WTC11 (cell line): ENCODE data around the gene ARHGAP15. TPM values are rescaled to one million over a fixed set of nuclear protein-coding genes. Genes with fewer than 3 reads are reported as not detected.

Experiments used
- ATAC-seq: fragments of 200-7000 bp; cut with Tn5 transposase; 2 replicates; pipeline ENCODE4 v1.10.0; 2021; ENCODE audit warnings: mild to moderate bottlenecking, moderate library complexity
- CTCF ChIA-PET: fragments of 300-600 bp; sonication (Branson Sonifier 250); formaldehyde crosslinking; loops from one replicate; lab custom pipeline; 2021; ENCODE audit warnings: antibody characterized with exemption; lab: Charles Lee
- POLR2A ChIA-PET: fragments of 350-600 bp; sonication (Branson Sonifier 250); formaldehyde crosslinking; loops from one replicate; lab custom pipeline; 2021; ENCODE audit warnings: antibody characterized with exemption; lab: Charles Lee
- DNase-seq: peaks from one replicate; pipeline ENCODE4 v3.0.0; 2021; ENCODE audit warnings: low spot score
- H3K27ac Mint-ChIP-seq: 2 replicates; pipeline ENCODE4 v1.8.0; 2021; ENCODE audit warnings: mixed read lengths
- H3K27me3 Mint-ChIP-seq: 2 replicates; pipeline ENCODE4 v1.8.0; 2021; ENCODE audit warnings: low read depth, mild to moderate bottlenecking, moderate library complexity, mixed read lengths
- H3K36me3 Mint-ChIP-seq: 2 replicates; pipeline ENCODE4 v1.8.0; 2021; ENCODE audit warnings: mixed read lengths
- H3K4me1 Mint-ChIP-seq: 2 replicates; pipeline ENCODE4 v1.8.0; 2022; ENCODE audit warnings: mixed read lengths
- H3K4me3 Mint-ChIP-seq: 2 replicates; pipeline ENCODE4 v1.8.0; 2021; ENCODE audit warnings: mild to moderate bottlenecking, moderate library complexity, mixed read lengths
- H3K9me3 Mint-ChIP-seq: 2 replicates; pipeline ENCODE4 v1.8.0; 2021; ENCODE audit warnings: mixed read lengths
- ATF1 ChIP-seq: sonication (generic); formaldehyde crosslinking; IDR thresholded peaks from 2 replicates; pipeline ENCODE4 v1.8.1; 2023; ENCODE audit warnings: mild to moderate bottlenecking, moderate library complexity, missing genetic modification reagents
- CREB1 ChIP-seq: sonication (generic); formaldehyde crosslinking; IDR thresholded peaks from 2 replicates; pipeline ENCODE4 v1.8.0; 2023; ENCODE audit warnings: mild to moderate bottlenecking, missing genetic modification reagents
- MXD4 ChIP-seq: fragments of 250-450 bp; sonication (Bioruptor Pico); IDR thresholded peaks from 2 replicates; pipeline ENCODE4 v1.8.0; 2021; ENCODE audit warnings: mild to moderate bottlenecking, moderate library complexity, borderline replicate concordance
- MYBL2 ChIP-seq: sonication (generic); formaldehyde crosslinking; IDR thresholded peaks from 2 replicates; pipeline ENCODE4 v1.8.1; 2023; ENCODE audit warnings: mild to moderate bottlenecking, moderate library complexity, missing genetic modification reagents
- NFE2L1 ChIP-seq: sonication (generic); formaldehyde crosslinking; IDR thresholded peaks from 2 replicates; pipeline ENCODE4 v1.8.1; 2023; ENCODE audit warnings: missing genetic modification reagents
- NR3C1 ChIP-seq: sonication (generic); formaldehyde crosslinking; conservative IDR thresholded peaks from 2 replicates; pipeline ENCODE4 v1.8.1; 2023; ENCODE audit warnings: low read depth, mild to moderate bottlenecking, missing genetic modification reagents
- SMAD3 ChIP-seq: sonication (generic); formaldehyde crosslinking; IDR thresholded peaks from 2 replicates; pipeline ENCODE4 v1.8.0; 2022; ENCODE audit warnings: missing genetic modification reagents, mild to moderate bottlenecking, borderline replicate concordance
- TEAD1 ChIP-seq: sonication (generic); formaldehyde crosslinking; IDR thresholded peaks from 2 replicates; pipeline ENCODE4 v1.8.0; 2022; ENCODE audit warnings: mild to moderate bottlenecking, missing genetic modification reagents
- ZNF138 ChIP-seq: sonication (generic); formaldehyde crosslinking; conservative IDR thresholded peaks from 2 replicates; pipeline ENCODE4 v1.8.1; 2022; ENCODE audit warnings: mild to moderate bottlenecking, moderate library complexity, missing genetic modification reagents
- ZNF396 ChIP-seq: fragments of 250-450 bp; sonication (Bioruptor Pico); IDR thresholded peaks from 2 replicates; pipeline ENCODE4 v1.8.0; 2021; ENCODE audit warnings: mild to moderate bottlenecking, moderate library complexity, borderline replicate concordance
- ZNF416 ChIP-seq: fragments of 250-450 bp; sonication (Bioruptor Pico); IDR thresholded peaks from 2 replicates; pipeline ENCODE4 v1.9.0; 2021; ENCODE audit warnings: mild to moderate bottlenecking, inconsistent platforms
- total RNA-seq: library from RNA; stranded (reverse); gene quantifications from 3 replicates; pipeline ENCODE4 v1.2.3, GENCODE V29; 2021
- TF ChIP-seq, protein P1 (sequence below): sonication (generic); formaldehyde crosslinking; conservative IDR thresholded peaks from 2 replicates; pipeline ENCODE4 v1.8.1; 2023; ENCODE audit warnings: mild to moderate bottlenecking, low read depth, missing genetic modification reagents, moderate library complexity
- TF ChIP-seq, protein P2 (sequence below): sonication (generic); formaldehyde crosslinking; IDR thresholded peaks from 2 replicates; pipeline ENCODE4 v1.8.1; 2022; ENCODE audit warnings: low read depth, missing genetic modification reagents, borderline replicate concordance
- TF ChIP-seq, protein P3 (sequence below): fragments of 250-450 bp; sonication (Bioruptor Pico); IDR thresholded peaks from 2 replicates; pipeline ENCODE4 v1.9.0; 2021; ENCODE audit warnings: mild to moderate bottlenecking
- TF ChIP-seq, protein P4 (sequence below): sonication (generic); formaldehyde crosslinking; IDR thresholded peaks from 2 replicates; pipeline ENCODE4 v1.8.1; 2023; ENCODE audit warnings: mild to moderate bottlenecking, missing genetic modification reagents, moderate library complexity
- TF ChIP-seq, protein P5 (sequence below): sonication (generic); formaldehyde crosslinking; IDR thresholded peaks from 2 replicates; pipeline ENCODE4 v1.8.1; 2023; ENCODE audit warnings: mild to moderate bottlenecking, moderate library complexity, missing genetic modification reagents
- TF ChIP-seq, protein P6 (sequence below): fragments of 250-450 bp; sonication (Bioruptor Pico); IDR thresholded peaks from 2 replicates; pipeline ENCODE4 v1.8.0; 2021; ENCODE audit warnings: mild to moderate bottlenecking
- TF ChIP-seq, protein P7 (sequence below): sonication (generic); formaldehyde crosslinking; IDR thresholded peaks from 2 replicates; pipeline ENCODE4 v1.8.0; 2022; ENCODE audit warnings: mild to moderate bottlenecking, missing genetic modification reagents

ARHGAP15 gene
- total RNA-seq, 1 experiment from 2014 or later, result 0.28 TPM

DNA sequence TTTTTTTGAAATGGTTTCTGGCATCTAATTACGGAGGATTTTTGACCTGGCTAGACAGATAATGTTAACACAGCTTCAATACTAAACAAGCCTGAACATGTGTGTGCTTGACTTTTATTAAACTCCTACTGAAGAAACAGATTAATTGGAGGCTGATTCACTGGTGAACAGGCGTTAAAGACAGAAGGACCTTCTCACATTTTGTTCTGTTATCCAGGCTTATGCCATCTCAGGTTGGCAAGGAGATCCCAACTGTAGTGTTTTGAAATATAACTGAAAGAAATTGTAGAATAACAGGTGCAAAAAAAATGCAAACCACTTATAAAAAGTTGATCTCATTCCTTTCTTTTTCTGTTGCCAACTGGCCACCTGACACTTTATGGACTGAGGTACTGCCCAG lies 269.6 kb downstream of the ARHGAP15 start:
- no peak for DNase-seq
- ChIA-PET CTCF (no interaction called here), POLR2A (no interaction called here)
- no peaks in the 10 kb centered on the region for H3K9me3 Mint-ChIP-seq
- TF ChIP-seq ZNF138 (CRISPR knock-in tag), result no peak
- no peak for TF ChIP-seq NFE2L1 (CRISPR knock-in tag)
- TF ChIP-seq NR3C1 (CRISPR knock-in tag), result no peak
- TF ChIP-seq, protein P1, sequence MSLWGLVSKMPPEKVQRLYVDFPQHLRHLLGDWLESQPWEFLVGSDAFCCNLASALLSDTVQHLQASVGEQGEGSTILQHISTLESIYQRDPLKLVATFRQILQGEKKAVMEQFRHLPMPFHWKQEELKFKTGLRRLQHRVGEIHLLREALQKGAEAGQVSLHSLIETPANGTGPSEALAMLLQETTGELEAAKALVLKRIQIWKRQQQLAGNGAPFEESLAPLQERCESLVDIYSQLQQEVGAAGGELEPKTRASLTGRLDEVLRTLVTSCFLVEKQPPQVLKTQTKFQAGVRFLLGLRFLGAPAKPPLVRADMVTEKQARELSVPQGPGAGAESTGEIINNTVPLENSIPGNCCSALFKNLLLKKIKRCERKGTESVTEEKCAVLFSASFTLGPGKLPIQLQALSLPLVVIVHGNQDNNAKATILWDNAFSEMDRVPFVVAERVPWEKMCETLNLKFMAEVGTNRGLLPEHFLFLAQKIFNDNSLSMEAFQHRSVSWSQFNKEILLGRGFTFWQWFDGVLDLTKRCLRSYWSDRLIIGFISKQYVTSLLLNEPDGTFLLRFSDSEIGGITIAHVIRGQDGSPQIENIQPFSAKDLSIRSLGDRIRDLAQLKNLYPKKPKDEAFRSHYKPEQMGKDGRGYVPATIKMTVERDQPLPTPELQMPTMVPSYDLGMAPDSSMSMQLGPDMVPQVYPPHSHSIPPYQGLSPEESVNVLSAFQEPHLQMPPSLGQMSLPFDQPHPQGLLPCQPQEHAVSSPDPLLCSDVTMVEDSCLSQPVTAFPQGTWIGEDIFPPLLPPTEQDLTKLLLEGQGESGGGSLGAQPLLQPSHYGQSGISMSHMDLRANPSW (CRISPR knock-in tag), result no peak
- TF ChIP-seq TEAD1, result no peak
- TF ChIP-seq, protein P2, sequence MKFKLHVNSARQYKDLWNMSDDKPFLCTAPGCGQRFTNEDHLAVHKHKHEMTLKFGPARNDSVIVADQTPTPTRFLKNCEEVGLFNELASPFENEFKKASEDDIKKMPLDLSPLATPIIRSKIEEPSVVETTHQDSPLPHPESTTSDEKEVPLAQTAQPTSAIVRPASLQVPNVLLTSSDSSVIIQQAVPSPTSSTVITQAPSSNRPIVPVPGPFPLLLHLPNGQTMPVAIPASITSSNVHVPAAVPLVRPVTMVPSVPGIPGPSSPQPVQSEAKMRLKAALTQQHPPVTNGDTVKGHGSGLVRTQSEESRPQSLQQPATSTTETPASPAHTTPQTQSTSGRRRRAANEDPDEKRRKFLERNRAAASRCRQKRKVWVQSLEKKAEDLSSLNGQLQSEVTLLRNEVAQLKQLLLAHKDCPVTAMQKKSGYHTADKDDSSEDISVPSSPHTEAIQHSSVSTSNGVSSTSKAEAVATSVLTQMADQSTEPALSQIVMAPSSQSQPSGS (CRISPR knock-in tag), result no peak
- TF ChIP-seq MYBL2 (CRISPR knock-in tag), result no peak
- no peak for TF ChIP-seq ATF1 (CRISPR knock-in tag)
- TF ChIP-seq, protein P3, sequence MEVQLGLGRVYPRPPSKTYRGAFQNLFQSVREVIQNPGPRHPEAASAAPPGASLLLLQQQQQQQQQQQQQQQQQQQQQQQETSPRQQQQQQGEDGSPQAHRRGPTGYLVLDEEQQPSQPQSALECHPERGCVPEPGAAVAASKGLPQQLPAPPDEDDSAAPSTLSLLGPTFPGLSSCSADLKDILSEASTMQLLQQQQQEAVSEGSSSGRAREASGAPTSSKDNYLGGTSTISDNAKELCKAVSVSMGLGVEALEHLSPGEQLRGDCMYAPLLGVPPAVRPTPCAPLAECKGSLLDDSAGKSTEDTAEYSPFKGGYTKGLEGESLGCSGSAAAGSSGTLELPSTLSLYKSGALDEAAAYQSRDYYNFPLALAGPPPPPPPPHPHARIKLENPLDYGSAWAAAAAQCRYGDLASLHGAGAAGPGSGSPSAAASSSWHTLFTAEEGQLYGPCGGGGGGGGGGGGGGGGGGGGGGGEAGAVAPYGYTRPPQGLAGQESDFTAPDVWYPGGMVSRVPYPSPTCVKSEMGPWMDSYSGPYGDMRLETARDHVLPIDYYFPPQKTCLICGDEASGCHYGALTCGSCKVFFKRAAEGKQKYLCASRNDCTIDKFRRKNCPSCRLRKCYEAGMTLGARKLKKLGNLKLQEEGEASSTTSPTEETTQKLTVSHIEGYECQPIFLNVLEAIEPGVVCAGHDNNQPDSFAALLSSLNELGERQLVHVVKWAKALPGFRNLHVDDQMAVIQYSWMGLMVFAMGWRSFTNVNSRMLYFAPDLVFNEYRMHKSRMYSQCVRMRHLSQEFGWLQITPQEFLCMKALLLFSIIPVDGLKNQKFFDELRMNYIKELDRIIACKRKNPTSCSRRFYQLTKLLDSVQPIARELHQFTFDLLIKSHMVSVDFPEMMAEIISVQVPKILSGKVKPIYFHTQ (CRISPR knock-in tag), result no peak
- no peak for TF ChIP-seq CREB1 (CRISPR knock-in tag)
- TF ChIP-seq, protein P4, sequence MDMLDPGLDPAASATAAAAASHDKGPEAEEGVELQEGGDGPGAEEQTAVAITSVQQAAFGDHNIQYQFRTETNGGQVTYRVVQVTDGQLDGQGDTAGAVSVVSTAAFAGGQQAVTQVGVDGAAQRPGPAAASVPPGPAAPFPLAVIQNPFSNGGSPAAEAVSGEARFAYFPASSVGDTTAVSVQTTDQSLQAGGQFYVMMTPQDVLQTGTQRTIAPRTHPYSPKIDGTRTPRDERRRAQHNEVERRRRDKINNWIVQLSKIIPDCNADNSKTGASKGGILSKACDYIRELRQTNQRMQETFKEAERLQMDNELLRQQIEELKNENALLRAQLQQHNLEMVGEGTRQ, result no peak
- TF ChIP-seq, protein P5, sequence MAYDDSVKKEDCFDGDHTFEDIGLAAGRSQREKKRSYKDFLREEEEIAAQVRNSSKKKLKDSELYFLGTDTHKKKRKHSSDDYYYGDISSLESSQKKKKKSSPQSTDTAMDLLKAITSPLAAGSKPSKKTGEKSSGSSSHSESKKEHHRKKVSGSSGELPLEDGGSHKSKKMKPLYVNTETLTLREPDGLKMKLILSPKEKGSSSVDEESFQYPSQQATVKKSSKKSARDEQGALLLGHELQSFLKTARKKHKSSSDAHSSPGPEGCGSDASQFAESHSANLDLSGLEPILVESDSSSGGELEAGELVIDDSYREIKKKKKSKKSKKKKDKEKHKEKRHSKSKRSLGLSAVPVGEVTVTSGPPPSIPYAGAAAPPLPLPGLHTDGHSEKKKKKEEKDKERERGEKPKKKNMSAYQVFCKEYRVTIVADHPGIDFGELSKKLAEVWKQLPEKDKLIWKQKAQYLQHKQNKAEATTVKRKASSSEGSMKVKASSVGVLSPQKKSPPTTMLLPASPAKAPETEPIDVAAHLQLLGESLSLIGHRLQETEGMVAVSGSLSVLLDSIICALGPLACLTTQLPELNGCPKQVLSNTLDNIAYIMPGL (CRISPR knock-in tag), result no peak
- TF ChIP-seq MXD4, result no peak
- no peak for TF ChIP-seq ZNF416
- TF ChIP-seq, protein P6, sequence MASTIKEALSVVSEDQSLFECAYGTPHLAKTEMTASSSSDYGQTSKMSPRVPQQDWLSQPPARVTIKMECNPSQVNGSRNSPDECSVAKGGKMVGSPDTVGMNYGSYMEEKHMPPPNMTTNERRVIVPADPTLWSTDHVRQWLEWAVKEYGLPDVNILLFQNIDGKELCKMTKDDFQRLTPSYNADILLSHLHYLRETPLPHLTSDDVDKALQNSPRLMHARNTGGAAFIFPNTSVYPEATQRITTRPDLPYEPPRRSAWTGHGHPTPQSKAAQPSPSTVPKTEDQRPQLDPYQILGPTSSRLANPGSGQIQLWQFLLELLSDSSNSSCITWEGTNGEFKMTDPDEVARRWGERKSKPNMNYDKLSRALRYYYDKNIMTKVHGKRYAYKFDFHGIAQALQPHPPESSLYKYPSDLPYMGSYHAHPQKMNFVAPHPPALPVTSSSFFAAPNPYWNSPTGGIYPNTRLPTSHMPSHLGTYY (CRISPR knock-in tag), result no peak
- TF ChIP-seq, protein P7, sequence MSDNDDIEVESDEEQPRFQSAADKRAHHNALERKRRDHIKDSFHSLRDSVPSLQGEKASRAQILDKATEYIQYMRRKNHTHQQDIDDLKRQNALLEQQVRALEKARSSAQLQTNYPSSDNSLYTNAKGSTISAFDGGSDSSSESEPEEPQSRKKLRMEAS (CRISPR knock-in tag), result no peak
- TF ChIP-seq SMAD3 (CRISPR knock-in tag), result no peak
- no peak for TF ChIP-seq ZNF396
- H3K27ac Mint-ChIP-seq, result no peak overlapping the region
- H3K36me3 Mint-ChIP-seq, result no peaks in the 10 kb centered on the region
- H3K4me3 Mint-ChIP-seq, result no peak overlapping the region
- peaks cover 4% of the 10 kb centered on the region; the same call in 1 of the 2 replicates for H3K4me1 Mint-ChIP-seq
- H3K27me3 Mint-ChIP-seq, result no peaks in the 10 kb centered on the region
- ATAC-seq, result no peak
